Measurements from ENCODE around the gene SAMHD1.

DNA sequence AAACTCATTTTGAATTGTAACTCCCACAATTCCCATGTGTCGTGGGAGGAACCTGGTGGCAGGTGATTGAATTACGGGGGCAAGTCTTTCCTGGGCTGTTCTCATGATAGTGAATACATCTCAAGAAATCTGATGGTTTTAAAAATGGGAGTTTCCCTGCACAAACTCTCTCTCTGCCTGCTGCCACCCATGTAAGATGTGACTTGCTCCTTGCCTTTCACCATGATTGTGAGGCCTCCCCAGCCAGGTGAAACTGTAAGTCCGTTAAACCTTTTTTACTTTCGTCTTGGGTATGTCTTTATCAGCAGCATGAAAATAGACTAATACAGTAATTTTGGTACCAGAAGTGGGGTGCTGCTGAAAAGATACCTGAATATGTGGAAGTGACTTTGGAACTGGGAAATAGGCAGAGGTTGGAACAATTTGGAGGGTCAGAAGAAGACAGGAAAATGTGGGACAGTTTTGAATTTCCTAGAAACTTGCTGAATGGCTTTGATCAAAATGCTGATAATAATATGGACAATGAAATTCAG, 41.4 kb upstream of the SAMHD1 start:
- TF ChIP-seq POLR2A (IDR thresholded peaks at IDR 0.05) (no peak), CTCF (IDR thresholded peaks at IDR 0.05) (no peak)

Data from esophagus squamous epithelium (tissue), 4 donors.